Spleen (tissue), 11 donors: ENCODE results near the gene ADORA2B. TPM values are rescaled to one million over a fixed set of nuclear protein-coding genes. Genes with fewer than 3 reads are reported as not detected.

ENCODE experiments used
- DNase-seq: peaks from one replicate; pipeline ENCODE4 v3.0.0-alpha.2; 2020
- H3K27ac ChIP-seq, 8 donors: fragments of 200-600 bp; sonication (generic) in 7 of 8; 1 replicate in 4 of 8; 2 replicates in 4 of 8; pipeline versions ENCODE4 v1.5.0 to v1.8.0; 2016 to 2021; ENCODE audit warnings: inconsistent platforms in 4 of 8, mild to moderate bottlenecking in 4 of 8, moderate library complexity in 1 of 8
- H3K27me3 ChIP-seq, 7 donors: fragments of 200-600 bp; sonication (generic) in 6 of 7; replicated peaks in 1 of 7; 1 replicate in 4 of 7; 2 replicates in 3 of 7; pipeline versions ENCODE4 v1.5.0 to v1.8.0; 2016 to 2021; ENCODE audit warnings: inconsistent platforms in 3 of 7, mild to moderate bottlenecking in 1 of 7
- H3K36me3 ChIP-seq, 6 donors: fragments of 200-600 bp; sonication (generic) in 5 of 6; 1 replicate in 4 of 6; 2 replicates in 2 of 6; pipeline versions ENCODE4 v1.5.0 to v1.8.0; 2016 to 2021; ENCODE audit warnings: inconsistent platforms in 2 of 6
- H3K4me1 ChIP-seq, 6 donors: fragments of 200-600 bp; sonication (generic) in 5 of 6; 1 replicate in 3 of 6; 2 replicates in 3 of 6; pipeline versions ENCODE4 v1.5.0 to v1.8.0; 2016 to 2021; ENCODE audit warnings: inconsistent platforms in 3 of 6
- H3K4me3 ChIP-seq, 8 donors: fragments of 200-600 bp; sonication (generic) in 7 of 8; 1 replicate in 4 of 8; 2 replicates in 4 of 8; pipeline versions ENCODE4 v1.5.0 to v1.8.0; 2016 to 2021; ENCODE audit warnings: inconsistent platforms in 4 of 8, mild to moderate bottlenecking in 4 of 8, moderate library complexity in 2 of 8
- H3K9me3 ChIP-seq, 8 donors: fragments of 200-600 bp; sonication (generic) in 7 of 8; 1 replicate in 4 of 8; 2 replicates in 4 of 8; pipeline versions ENCODE4 v1.5.0 to v1.8.0; 2016 to 2021; ENCODE audit warnings: inconsistent platforms in 4 of 8
- POLR2A ChIP-seq, 3 donors: fragments of 450-650 bp; IDR thresholded peaks; one replicate each; pipeline ENCODE4 v1.5.1; 2017; ENCODE audit warnings: antibody characterized with exemption in 3 of 3, mild to moderate bottlenecking in 1 of 3
- POLR2AphosphoS5 ChIP-seq, 3 donors: sonication (generic); formaldehyde crosslinking; IDR thresholded peaks; one replicate each; pipeline ENCODE4 v1.5.1; 2017; ENCODE audit warnings: antibody characterized with exemption in 3 of 3
- WGBS, 5 donors: extraction: QIAGEN DNeasy Blood & Tissue Kit in 3 of 5; methylation state at CpG; one replicate each; pipeline versions ENCODE4 v1.1.5 to v1.1.7; 2013 to 2018; 5-methylcytosine and 5-hydroxymethylcytosine counted together
- intact Hi-C: fragments of 100-400 bp; cut with DNase I; formaldehyde crosslinking; loops from one replicate; pipeline ENCODE4 v1.15.0; 2023; ENCODE audit warnings: low total_unique reads
- polyA plus RNA-seq, 3 donors: library from polyadenylated mRNA; stranded (reverse); fragments of 200-250 nt; gene quantifications; one replicate each; pipeline ENCODE4 v1.2.1, GENCODE V29; 2013
- total RNA-seq, 7 donors: library from RNA; depleted of rRNA in 3 of 7; stranded (reverse); fragments of >200 nt in 3 of 7; fragmentation: NEBNext Ultra II Directional in 4 of 7; extraction: Animal tissue kit (Norgen Biotek cat#: 25700) in 4 of 7; gene quantifications; one replicate each; pipeline versions ENCODE4 v1.1.0 to v1.2.1, GENCODE V29; 2016 to 2021
- TF ChIP-seq, protein P1 (sequence below), 11 experiments: fragments of 200-600 bp in 7 of 11; fragments of 450-650 bp in 4 of 11; sonication (generic) in 4 of 11; IDR thresholded peaks in 8 of 11; conservative IDR thresholded peaks in 3 of 11; 1 replicate in 7 of 11; 2 replicates in 4 of 11; pipeline versions ENCODE4 v1.4.0 to v1.8.0; 2016 to 2021; ENCODE audit warnings: antibody characterized with exemption in 11 of 11, inconsistent platforms in 4 of 11, mild to moderate bottlenecking in 1 of 11
- donor health status: healthy with polysubstance abuse.
- donor health status: DM: no; HTN: no; CAD: no; lungs with moderate emphysema.
- donor health status: DM: no; HTN: no; CAD: no.
- donor health status: Bipolar disorder and iron deficiency.
- donor health status: healthy.
- donor health status: DM: no; HTN: no; CAD: no.
- donor health status: DM: yes; HTN: yes; CAD: no.

ADORA2B gene
- total and polyA plus RNA-seq, 10 donors: 0.13 to 2.7 (median 0.77) TPM; not detected in 2

DNA sequence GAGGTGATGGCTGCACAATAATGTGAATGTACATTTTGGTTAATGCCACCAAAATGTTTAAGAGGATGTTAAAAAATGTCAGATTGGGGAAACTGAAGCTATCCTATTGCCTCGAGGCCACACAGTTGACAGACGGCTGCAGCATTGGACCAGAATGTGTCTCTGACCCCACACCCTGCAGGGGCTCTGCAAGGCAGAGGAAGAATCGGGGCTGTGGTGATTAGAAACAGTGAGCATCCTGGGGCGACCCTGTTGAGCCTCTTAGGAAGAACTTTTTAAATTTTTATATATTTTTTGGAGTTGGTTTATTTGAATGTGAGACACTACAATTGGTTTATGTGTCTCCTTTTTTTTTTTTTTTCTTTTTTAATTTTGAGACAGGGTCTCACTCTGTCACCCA is 15.0 kb upstream of the ADORA2B start:
- WGBS, 5 donors: 67 to 77% (median 70%) methylated on average over 4 of the region's 4 CpGs
- peaks cover 0 to 23% (median 0%) of the 10 kb centered on the region in 7 donors for H3K27me3 ChIP-seq
- intact Hi-C loops: no loop called here
- DNase-seq: peak; percentile 41
- no peak overlapping the region for H3K4me3 ChIP-seq
- H3K9me3 ChIP-seq: no peaks in the 10 kb centered on the region
- TF ChIP-seq POLR2A (IDR thresholded peaks at IDR 0.05) (no peak), POLR2AphosphoS5 (IDR thresholded peaks at IDR 0.05) (no peak)
- TF ChIP-seq, protein P1, sequence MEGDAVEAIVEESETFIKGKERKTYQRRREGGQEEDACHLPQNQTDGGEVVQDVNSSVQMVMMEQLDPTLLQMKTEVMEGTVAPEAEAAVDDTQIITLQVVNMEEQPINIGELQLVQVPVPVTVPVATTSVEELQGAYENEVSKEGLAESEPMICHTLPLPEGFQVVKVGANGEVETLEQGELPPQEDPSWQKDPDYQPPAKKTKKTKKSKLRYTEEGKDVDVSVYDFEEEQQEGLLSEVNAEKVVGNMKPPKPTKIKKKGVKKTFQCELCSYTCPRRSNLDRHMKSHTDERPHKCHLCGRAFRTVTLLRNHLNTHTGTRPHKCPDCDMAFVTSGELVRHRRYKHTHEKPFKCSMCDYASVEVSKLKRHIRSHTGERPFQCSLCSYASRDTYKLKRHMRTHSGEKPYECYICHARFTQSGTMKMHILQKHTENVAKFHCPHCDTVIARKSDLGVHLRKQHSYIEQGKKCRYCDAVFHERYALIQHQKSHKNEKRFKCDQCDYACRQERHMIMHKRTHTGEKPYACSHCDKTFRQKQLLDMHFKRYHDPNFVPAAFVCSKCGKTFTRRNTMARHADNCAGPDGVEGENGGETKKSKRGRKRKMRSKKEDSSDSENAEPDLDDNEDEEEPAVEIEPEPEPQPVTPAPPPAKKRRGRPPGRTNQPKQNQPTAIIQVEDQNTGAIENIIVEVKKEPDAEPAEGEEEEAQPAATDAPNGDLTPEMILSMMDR (IDR thresholded peaks at IDR 0.05 in 8 of 11, conservative IDR thresholded peaks at IDR 0.05 in 3 of 11): no peak
- H3K27ac ChIP-seq: no peak overlapping the region
- no peaks in the 10 kb centered on the region for H3K36me3 ChIP-seq
- peaks cover 0 to 17% (median 6%) of the 10 kb centered on the region in 6 donors for H3K4me1 ChIP-seq

DNA sequence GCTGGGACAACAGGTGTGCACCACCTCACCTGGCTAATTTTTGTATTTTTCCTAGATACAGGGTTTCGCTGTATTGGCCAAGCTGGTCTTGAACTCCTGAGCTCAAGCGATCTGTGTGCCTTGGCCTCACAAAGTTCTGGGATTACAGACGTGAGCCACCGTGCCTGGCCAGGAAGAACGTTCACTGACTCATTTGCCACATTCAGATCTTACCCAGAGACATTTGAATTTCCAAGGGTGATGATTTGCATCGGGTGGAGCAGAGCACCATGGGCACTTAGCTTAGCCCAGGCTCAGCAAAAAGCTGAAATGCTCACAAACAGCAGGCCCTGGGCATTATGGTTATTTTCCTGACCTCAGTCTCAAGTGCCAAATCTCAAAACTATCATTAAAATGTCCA is 14.5 kb upstream of the ADORA2B start:
- no peak overlapping the region for H3K4me3 ChIP-seq
- peaks cover 0 to 17% (median 6%) of the 10 kb centered on the region in 6 donors for H3K4me1 ChIP-seq
- intact Hi-C loops: no loop called here
- 68 to 86% (median 82%) methylated on average over 6 of the region's 6 CpGs for WGBS, 5 donors
- DNase-seq: no peak
- no peaks in the 10 kb centered on the region for H3K9me3 ChIP-seq
- H3K27me3 ChIP-seq: peaks cover 0 to 18% (median 0%) of the 10 kb centered on the region in 7 donors
- no peak overlapping the region for H3K27ac ChIP-seq
- no peaks in the 10 kb centered on the region for H3K36me3 ChIP-seq
- TF ChIP-seq POLR2A (IDR thresholded peaks at IDR 0.05): no peak
- TF ChIP-seq, protein P1 (IDR thresholded peaks at IDR 0.05 in 8 of 11, conservative IDR thresholded peaks at IDR 0.05 in 3 of 11): no peak
- TF ChIP-seq POLR2AphosphoS5 (IDR thresholded peaks at IDR 0.05): no peak

DNA sequence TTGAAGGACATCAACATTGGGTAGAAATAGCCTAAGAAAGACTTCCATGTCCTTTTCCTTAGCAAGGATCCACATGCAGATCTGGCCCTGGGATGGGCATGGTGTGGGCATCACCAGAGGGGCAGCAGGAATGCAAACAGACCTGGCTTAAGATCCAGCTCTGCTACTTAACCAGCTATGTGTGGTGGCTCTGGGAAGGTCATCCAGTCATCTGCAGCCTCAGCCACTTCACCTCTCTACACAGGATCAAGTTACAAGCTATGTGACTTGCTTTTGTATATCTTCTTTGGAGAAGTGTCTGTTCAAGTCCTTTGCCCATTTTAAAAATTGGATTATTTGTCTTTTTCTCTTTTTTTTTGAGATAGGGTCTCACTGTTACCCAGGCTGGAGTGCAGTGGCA is 13.5 kb upstream of the ADORA2B start:
- TF ChIP-seq, protein P1 (IDR thresholded peaks at IDR 0.05 in 8 of 11, conservative IDR thresholded peaks at IDR 0.05 in 3 of 11): no peak
- TF ChIP-seq POLR2A (IDR thresholded peaks at IDR 0.05) (no peak), POLR2AphosphoS5 (IDR thresholded peaks at IDR 0.05) (no peak)
- Histone ChIP-seq H3K4me3 (no peak overlapping the region), H3K27me3 (peaks cover 0 to 11% (median 0%) of the 10 kb centered on the region in 7 donors), H3K27ac (no peak overlapping the region), H3K36me3 (no peaks in the 10 kb centered on the region), H3K9me3 (no peaks in the 10 kb centered on the region), H3K4me1 (peaks cover 0 to 17% (median 6%) of the 10 kb centered on the region in 6 donors)
- intact Hi-C loops: no loop called here
- DNase-seq: peak; percentile 1

DNA sequence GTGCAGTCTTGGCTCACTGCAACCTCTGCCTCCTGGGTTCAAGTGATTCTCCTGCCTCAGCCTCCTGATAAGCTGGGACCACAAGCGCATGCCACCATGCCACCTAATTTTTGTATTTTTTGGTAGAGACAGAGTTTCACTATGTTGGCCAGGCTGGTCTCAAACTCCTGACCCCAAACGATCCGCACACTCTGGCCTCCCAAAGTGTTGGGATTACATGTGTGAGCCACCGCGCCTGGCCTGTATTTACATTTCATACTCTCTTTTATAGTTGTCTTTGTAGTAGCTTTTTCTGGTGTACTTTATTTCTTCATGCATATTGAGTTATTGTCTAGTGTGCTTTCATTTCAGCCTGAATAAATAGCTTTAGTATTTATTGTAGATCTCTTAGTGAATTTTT is 10.1 kb upstream of the ADORA2B start:
- H3K27me3 ChIP-seq: peaks cover 0 to 2% (median 0%) of the 10 kb centered on the region in 7 donors
- no peak for DNase-seq
- intact Hi-C loops: no loop called here
- no peak overlapping the region for H3K27ac ChIP-seq
- TF ChIP-seq POLR2A (IDR thresholded peaks at IDR 0.05): no peak
- TF ChIP-seq, protein P1 (IDR thresholded peaks at IDR 0.05 in 8 of 11, conservative IDR thresholded peaks at IDR 0.05 in 3 of 11): no peak
- TF ChIP-seq POLR2AphosphoS5 (IDR thresholded peaks at IDR 0.05): no peak
- H3K4me3 ChIP-seq: no peak overlapping the region
- no peaks in the 10 kb centered on the region for H3K4me1 ChIP-seq
- 95 to 100% (median 97%) methylated on average over 5 of the region's 5 CpGs for WGBS, 5 donors
- no peaks in the 10 kb centered on the region for H3K9me3 ChIP-seq
- H3K36me3 ChIP-seq: no peaks in the 10 kb centered on the region
